Osteoblast (primary cell): ENCODE measurements around the gene PLCL2. TPM values are rescaled to one million over a fixed set of nuclear protein-coding genes. Genes with fewer than 3 reads are reported as not detected.
A peak's percentile ranks its signal among the peaks of the same experiment; 100 is the strongest.

Experiments
- DNase-seq: peaks from one replicate; pipeline ENCODE4 v3.0.0; 2011; ENCODE audit warnings: low spot score, mixed read lengths; ENCODE audit not compliant: insufficient read length; ENCODE audit errors: missing footprints
- H2AFZ ChIP-seq: 2 replicates; pipeline ENCODE4 v1.6.0; 2011; ENCODE audit warnings: mild to moderate bottlenecking, low read length
- H3K27ac ChIP-seq: 2 replicates; pipeline ENCODE4 v1.5.1; 2011; ENCODE audit warnings: mild to moderate bottlenecking, low read depth, low read length, moderate library complexity
- H3K27me3 ChIP-seq: 2 replicates; pipeline ENCODE4 v1.6.0; 2012; ENCODE audit warnings: mild to moderate bottlenecking, control low read depth, inconsistent platforms, low read length, moderate library complexity; ENCODE audit not compliant: insufficient read depth
- H3K36me3 ChIP-seq: 2 replicates; pipeline ENCODE4 v1.5.1; 2011; ENCODE audit warnings: mild to moderate bottlenecking, low read length, control low read depth, moderate library complexity; ENCODE audit not compliant: insufficient read depth
- H3K4me1 ChIP-seq: 2 replicates; pipeline ENCODE4 v1.5.1; 2011; ENCODE audit warnings: mild to moderate bottlenecking, low read length, control low read depth, moderate library complexity; ENCODE audit not compliant: insufficient read depth
- H3K4me2 ChIP-seq: 2 replicates; pipeline ENCODE4 v1.6.0; 2011; ENCODE audit warnings: mild to moderate bottlenecking, low read length; ENCODE audit not compliant: insufficient read depth
- H3K4me3 ChIP-seq: fragments of 200-600 bp; sonication (generic); 3 replicates; pipeline ENCODE4 v1.5.1; 2012; ENCODE audit warnings: mild to moderate bottlenecking, low read length, inconsistent platforms; ENCODE audit not compliant: insufficient read depth
- H3K79me2 ChIP-seq: 2 replicates; pipeline ENCODE4 v1.6.0; 2012; ENCODE audit warnings: mild to moderate bottlenecking, low read length, control low read depth, inconsistent platforms; ENCODE audit not compliant: insufficient read depth
- H3K9me3 ChIP-seq: 2 replicates; pipeline ENCODE4 v1.5.1; 2011; ENCODE audit warnings: low read depth, low read length, control low read depth
- H4K20me1 ChIP-seq: 2 replicates; pipeline ENCODE4 v1.6.0; 2012; ENCODE audit warnings: mild to moderate bottlenecking, low read length, control low read depth; ENCODE audit not compliant: insufficient read depth
- total RNA-seq: library from RNA; depleted of rRNA; stranded (reverse); fragments of >200 nt; gene quantifications from 2 replicates; pipeline ENCODE4 v1.2.3, GENCODE V29; 2012
- TF ChIP-seq, protein P1 (sequence below): IDR thresholded peaks from 2 replicates; pipeline ENCODE4 v1.5.1; 2011; ENCODE audit warnings: mild to moderate bottlenecking, low read depth, low read length, moderate library complexity; ENCODE audit errors: extremely low read depth

The PLCL2 gene
- total RNA-seq, 1 donor: 5.1 TPM

DNA sequence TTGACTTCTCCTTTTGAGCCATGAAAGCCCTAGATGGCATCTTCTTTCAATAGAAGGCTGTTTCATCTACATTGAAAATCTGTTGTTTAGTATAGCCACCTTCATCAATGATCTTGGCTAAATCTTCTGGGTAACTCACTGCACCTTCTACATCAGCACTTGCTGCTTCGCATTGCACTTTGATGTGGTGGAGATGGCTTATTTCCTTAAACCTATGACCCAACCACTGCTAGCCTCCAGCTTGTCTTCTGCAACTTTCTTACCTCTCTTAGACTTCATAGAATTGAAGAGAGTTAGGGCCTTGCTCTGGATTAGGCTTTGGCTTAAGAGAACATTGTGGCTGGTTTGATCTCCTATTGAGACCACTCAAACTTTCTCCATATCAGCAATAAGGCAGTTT is 189.8 kb downstream of the PLCL2 start:
- no peak overlapping the region for H2AFZ ChIP-seq
- no peaks in the 10 kb centered on the region for H3K79me2 ChIP-seq
- no peaks in the 10 kb centered on the region for H3K9me3 ChIP-seq
- no peaks in the 10 kb centered on the region for H3K36me3 ChIP-seq
- TF ChIP-seq, protein P1, sequence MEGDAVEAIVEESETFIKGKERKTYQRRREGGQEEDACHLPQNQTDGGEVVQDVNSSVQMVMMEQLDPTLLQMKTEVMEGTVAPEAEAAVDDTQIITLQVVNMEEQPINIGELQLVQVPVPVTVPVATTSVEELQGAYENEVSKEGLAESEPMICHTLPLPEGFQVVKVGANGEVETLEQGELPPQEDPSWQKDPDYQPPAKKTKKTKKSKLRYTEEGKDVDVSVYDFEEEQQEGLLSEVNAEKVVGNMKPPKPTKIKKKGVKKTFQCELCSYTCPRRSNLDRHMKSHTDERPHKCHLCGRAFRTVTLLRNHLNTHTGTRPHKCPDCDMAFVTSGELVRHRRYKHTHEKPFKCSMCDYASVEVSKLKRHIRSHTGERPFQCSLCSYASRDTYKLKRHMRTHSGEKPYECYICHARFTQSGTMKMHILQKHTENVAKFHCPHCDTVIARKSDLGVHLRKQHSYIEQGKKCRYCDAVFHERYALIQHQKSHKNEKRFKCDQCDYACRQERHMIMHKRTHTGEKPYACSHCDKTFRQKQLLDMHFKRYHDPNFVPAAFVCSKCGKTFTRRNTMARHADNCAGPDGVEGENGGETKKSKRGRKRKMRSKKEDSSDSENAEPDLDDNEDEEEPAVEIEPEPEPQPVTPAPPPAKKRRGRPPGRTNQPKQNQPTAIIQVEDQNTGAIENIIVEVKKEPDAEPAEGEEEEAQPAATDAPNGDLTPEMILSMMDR: no peak
- no peak overlapping the region for H3K4me3 ChIP-seq
- H3K27me3 ChIP-seq: no peaks in the 10 kb centered on the region
- no peaks in the 10 kb centered on the region for H4K20me1 ChIP-seq
- no peak for DNase-seq
- H3K4me1 ChIP-seq: no peaks in the 10 kb centered on the region
- no peak overlapping the region for H3K4me2 ChIP-seq
- no peak overlapping the region for H3K27ac ChIP-seq

- no peak overlapping the region for H3K4me2 ChIP-seq
- H4K20me1 ChIP-seq: no peaks in the 10 kb centered on the region
- no peak for DNase-seq
- no peaks in the 10 kb centered on the region for H3K4me1 ChIP-seq
- no peak overlapping the region for H3K4me3 ChIP-seq
- no peaks in the 10 kb centered on the region for H3K36me3 ChIP-seq
- no peaks in the 10 kb centered on the region for H3K9me3 ChIP-seq
- no peaks in the 10 kb centered on the region for H3K27me3 ChIP-seq
- H3K79me2 ChIP-seq: no peaks in the 10 kb centered on the region
- H3K27ac ChIP-seq: no peak overlapping the region
- no peak overlapping the region for H2AFZ ChIP-seq
- TF ChIP-seq, protein P1: no peak
These were observed 190.6 kb downstream of the PLCL2 start for GRCh38 chr3:17075358-17075757.

GRCh38 chr3:17075907-17076306 is 191.2 kb downstream of the PLCL2 start:
- Histone ChIP-seq H3K36me3 (no peaks in the 10 kb centered on the region), H3K27ac (no peak overlapping the region), H2AFZ (no peak overlapping the region), H3K4me3 (no peak overlapping the region), H3K27me3 (no peaks in the 10 kb centered on the region), H3K9me3 (no peaks in the 10 kb centered on the region), H3K4me2 (no peak overlapping the region), H4K20me1 (no peaks in the 10 kb centered on the region), H3K79me2 (no peaks in the 10 kb centered on the region), H3K4me1 (no peaks in the 10 kb centered on the region)
- no peak for DNase-seq
- TF ChIP-seq, protein P1: no peak

- no peak for DNase-seq
- H4K20me1 ChIP-seq: no peaks in the 10 kb centered on the region
- H3K4me3 ChIP-seq: no peak overlapping the region
- H3K27ac ChIP-seq: no peak overlapping the region
- TF ChIP-seq, protein P1: no peak
- no peaks in the 10 kb centered on the region for H3K9me3 ChIP-seq
- H3K4me1 ChIP-seq: no peaks in the 10 kb centered on the region
- H3K4me2 ChIP-seq: no peak overlapping the region
- H3K27me3 ChIP-seq: no peaks in the 10 kb centered on the region
- no peaks in the 10 kb centered on the region for H3K79me2 ChIP-seq
- H2AFZ ChIP-seq: peak overlapping the region; percentile 60
- H3K36me3 ChIP-seq: no peaks in the 10 kb centered on the region
These were observed 192.3 kb downstream of the PLCL2 start for GRCh38 chr3:17076940-17077605.
